HG03457 (cell line): ENCODE measurements around the gene PEX16.
A peak's percentile ranks its signal among the peaks of the same experiment; 100 is the strongest.

Experiments used
- ATAC-seq: cut with Tn5 transposase; IDR thresholded peaks from one replicate; pipeline ENCODE4 v1.9.1; 2021; ENCODE audit warnings: moderate number of reproducible peaks; ENCODE audit not compliant: unreplicated experiment

Gene PEX16

GRCh38 chr11:45917623-45918330 lies at the start of gene PEX16:
Gene PEX16 (minus strand): TSS chr11:45917877. CDS start chr11:45917811, 66 bp downstream.
- ATAC-seq, result peak; percentile 71

DNA sequence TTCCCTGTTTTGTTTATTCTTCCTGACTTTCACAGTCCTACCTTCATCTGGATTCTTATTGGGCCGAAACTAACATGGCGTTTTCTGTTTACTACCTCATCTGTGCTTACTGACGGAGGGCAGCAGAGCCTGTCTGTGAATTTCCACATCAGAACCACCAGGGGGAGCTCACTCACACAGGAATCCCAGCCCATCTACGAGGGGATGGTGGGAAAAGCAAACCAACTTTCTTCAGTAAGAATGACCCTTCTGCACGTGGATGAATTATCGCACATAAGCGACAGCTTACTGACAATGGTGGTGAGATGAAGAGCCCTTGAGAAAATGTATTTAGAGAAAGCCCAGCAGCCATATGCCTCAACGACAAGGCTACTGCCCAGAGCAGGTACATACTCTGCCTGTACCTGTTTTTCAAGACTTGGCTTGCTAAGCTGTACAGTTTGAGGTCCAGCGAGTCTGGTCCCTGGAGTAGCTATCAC lies 47.3 kb upstream of the PEX16 start:
- no peak for ATAC-seq

DNA sequence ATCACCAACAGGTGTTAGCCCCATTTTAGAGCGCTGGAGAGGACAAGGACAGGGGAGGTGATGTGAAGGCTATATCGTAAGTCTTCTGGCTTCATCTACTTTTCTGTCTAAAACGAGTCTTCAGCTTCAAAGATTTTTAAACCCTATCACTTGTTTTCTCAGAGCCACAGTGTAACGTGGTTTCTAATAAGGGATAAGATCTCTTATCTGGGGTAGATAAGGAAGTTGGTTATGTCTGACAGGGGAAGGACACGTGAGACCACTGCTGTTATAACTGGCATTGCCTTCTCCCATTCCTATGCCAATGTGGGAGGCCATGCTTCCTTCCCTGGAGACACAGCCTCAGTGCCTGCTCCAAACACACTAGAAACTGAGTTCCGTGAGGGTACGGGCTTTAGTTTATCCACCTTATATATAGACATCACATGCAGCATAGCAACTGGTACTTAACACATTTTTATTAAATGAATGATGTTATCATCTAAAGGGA lies 44.1 kb upstream of the PEX16 start:
- ATAC-seq, result no peak

DNA sequence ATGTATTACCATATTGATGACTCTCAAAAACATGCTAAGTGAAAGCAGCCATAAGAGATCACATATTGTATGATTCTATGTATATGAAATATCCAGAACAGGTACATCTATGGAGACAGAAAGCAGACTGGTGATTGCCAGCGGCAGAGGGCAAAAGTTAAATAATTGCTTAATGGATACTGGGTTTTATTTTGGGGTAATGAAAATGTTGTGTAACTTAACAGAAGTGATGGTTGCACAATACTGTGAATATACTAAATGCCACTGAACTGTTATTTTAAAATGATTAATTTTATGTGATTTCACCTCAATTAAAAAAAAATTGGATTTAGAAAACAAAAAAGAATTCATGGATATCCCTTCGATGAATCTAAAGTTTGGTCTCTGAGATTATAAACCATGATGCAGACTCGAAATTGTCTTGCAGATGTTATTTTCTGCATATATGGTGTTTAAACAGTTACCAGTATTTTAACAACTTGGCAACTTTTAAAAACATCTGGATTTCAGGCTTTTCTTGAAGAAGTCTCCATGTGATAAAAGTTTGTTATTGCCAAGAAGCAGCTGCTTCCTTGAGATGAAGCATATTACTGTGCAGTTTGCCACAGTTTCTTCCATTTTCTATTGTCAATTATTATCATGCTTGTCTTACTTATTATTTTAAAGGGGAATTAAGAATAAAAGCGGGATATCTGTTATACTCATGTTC lies 42.9 kb upstream of the PEX16 start:
- no peak for ATAC-seq

DNA sequence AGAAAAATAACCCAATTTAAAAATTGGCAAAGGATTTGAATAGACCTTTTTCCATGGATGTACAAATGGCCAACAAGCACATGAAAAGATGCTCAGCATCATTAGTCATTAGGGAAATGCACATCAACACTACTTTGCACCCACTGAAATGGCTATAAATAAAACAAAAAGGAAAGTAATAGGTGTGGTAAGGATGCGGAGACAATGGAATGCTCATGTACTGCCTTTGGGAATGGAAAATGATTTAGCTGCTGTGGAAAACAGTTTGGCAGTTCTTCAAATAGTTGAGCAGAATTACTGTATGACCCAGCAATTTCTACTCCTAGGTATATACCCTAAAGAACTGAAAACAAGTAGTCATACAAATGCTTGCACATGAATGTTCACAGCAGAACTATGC lies 42.2 kb upstream of the PEX16 start:
- no peak for ATAC-seq

DNA sequence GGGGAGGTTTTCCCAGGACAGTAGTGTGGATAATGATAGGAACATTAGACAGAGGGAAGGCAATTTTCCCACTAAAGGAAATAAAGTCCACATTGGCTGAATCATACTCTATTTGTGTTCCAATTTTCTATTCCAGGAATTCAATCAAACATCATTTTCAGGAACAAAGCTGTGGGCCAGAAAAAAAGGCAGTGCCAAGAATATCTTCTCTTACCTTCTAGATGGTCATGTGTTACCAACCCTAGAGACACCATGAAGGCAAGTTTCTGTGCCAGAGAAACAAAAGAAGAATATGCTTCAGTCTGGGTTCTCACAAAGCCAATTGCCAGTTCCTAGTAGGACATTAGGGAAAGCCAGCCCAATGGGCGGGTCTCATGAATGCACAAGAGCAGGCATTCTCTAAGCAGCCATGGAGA lies 32.3 kb upstream of the PEX16 start:
- ATAC-seq, result no peak

- no peak for ATAC-seq
Observed at GRCh38 chr11:45948356-45948755, 30.7 kb upstream of the PEX16 start.

- no peak for ATAC-seq
Observed at GRCh38 chr11:45947885-45948284, 30.2 kb upstream of the PEX16 start.

GRCh38 chr11:45945397-45945999 lies 27.8 kb upstream of the PEX16 start:
- no peak for ATAC-seq

DNA sequence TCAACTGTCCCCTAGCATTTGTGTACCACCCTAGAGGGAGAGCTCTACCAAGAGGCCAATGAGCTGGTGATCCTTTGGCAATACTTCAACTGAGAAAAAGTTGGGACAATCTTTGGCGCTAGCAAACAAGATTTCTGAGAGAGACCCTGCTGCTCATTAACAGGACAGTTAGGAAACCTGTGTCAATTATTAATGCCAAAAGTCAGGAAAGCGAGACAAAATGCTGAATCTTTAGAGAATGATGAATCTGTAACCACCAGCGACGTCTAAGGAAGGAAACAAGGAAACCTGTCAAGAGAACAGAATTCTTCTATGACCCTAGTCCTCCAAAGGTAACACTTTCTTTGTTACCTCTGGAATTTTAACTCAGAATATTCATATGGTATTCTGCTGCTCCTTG lies 24.7 kb upstream of the PEX16 start:
- no peak for ATAC-seq

DNA sequence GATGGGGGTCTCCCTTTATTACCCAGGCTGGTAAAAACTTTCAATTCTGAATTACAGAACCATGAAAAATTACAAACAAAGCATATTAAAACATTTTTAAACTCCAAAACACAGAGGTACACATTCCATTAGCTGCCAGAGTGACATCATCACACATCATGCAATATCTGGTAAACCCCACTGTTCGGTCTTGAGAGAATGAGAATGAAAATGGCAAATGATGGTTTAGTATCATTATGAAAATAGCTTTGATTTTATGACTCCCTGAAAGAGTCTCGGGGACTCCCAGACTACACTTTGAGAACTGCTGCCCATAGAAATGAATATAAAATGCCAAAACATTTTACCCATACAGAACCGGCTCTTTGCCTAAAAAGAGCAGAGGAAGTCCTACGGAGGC lies 23.6 kb upstream of the PEX16 start:
- no peak for ATAC-seq

GRCh38 chr11:45939836-45940235 lies 22.2 kb upstream of the PEX16 start:
- no peak for ATAC-seq

DNA sequence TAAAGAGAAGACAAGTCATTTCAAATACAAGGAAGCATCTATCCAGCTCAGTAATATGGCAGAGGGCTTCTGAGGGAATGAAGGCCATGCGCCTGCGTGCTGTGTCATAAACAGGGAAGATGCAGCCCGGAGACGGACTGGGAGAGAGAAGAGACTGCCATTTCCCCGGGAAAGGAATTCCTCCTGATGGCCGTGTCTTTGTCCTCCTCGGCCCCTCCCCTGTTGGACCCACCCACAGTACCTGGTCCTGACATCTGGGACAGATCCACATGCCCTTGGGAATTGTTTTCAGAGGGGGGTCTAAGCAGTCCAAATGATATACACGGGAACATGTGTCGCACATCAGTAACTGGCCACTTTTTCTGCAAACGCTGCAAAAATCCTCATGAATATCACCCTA lies 20.2 kb upstream of the PEX16 start:
- ATAC-seq, result no peak

DNA sequence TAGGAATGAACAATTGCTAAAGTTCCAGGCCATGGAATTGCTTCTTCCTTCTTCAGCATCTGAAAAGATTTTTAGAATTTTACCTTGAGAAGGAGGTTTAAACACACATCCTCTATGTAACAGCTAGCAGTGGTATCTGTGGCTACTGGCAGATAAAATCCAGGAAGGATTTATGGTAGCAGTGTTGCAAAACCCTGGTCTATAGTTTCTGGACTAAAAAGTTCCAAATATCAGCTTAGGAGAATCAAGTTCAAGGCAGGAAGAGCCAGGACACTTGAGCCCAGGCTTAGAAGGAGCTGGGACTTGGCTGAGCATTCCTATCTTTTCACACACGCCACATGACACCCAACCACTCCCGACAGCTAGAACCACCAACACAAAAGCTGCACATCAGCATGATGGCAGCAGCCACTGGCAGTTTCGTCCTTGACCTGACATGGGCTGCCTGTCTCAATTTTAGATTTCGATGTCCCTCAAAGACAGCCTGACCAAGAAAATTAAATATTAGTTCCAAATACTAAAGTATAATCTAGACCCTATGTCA lies 18.9 kb upstream of the PEX16 start:
- no peak for ATAC-seq

DNA sequence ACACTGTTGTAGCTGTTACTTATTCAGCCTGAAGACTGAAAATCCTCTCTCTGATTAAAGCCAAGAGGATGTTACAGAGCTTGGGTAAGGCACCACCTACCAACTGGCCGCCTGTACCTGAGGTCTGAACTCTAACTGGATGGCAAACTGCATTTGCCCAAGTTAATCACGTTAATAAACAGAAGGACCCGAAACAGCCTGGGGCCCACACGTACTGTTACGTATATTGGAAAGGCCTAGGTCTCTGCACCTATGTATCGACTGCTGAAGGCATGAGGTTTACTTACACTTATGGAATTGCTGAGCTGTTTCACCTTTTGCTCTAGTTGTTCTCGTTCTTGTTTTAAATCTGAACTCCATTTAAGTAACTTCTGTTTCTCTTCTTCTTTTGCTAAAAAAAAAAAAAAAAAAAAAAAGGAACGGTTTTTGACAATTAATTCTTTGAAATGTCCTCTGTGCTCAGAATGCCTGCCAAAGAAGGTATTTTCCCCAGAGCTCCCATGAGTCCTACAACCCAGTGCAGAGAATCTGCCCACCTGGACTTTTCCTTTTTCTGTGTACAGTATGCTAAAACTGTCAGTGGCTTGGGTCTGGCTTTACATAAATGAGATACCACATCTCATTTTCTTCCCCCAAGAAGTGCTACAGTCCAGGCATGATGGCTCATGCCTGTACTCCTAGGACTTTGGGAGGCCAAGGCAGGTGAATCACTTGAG lies 17.8 kb upstream of the PEX16 start:
- no peak for ATAC-seq

DNA sequence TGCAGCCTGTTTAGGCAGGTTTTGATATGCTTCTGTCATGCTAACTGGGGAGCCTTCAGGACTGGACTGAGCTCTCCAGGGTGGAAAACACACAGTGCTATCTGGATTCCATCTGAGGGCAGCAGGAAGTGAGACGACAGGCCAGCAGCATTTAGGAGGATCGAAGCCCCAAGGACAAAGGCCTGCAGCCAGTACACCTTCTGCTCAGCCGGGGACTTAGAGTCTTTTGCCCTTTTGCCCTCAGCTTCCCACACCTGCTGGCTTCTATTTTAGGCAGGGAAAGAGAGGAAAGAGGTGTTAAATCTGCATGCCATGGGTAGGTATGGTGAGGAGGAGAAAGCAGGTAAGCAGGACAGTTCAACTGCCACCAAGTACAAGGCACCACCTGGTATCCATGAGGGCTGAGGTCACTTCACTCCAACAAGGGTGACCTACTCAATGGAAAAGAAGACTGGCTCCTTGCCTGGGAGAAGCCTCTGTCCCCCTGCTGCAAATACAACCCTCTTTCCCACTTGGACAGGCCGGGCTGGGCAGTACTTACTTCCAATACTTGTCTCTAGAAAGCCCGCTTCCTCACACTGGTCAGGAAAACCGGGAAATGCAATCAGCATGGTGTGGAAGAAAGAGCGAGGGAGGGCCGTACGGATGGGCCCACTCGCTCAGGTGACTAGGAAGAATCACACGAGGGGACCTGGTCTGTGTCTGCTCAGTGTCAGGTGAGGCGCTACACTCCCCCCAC lies 17.1 kb upstream of the PEX16 start:
- no peak for ATAC-seq

DNA sequence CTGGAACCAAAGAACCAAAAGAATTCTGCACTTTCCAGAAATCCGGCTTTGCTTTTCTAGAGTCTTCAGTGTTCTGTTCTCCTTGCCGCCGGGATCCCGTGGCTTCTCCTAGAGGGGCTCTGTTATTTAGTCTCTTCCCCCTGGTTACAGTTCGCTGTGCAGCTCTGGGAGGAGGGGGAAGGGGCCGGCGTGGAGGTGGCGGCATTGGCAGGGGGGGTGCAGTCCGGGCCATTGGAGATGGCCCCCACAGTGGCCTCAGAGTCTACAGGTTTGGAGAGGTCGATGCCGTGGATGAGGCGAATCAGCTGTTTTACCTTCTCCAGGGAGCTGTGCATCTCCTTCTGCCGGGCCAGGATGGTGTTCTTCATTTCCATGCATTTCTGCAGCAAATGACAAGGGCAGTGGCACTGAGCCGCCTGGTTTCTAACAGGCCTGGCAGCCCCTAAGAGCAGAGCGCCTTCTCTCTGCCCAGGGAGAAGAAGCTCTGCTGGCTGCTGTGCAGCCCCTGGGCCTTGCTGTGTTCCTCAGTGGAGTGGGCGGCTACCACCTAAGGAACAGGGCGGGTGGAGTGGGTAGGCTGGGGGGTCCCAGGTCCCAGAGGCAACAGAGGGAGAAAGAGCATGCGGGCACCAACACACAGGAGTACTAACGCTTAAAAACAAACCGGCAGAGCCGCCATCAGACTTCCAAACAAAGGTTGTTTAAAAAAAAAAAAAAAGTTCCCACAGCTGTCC lies 16.3 kb upstream of the PEX16 start:
- no peak for ATAC-seq

DNA sequence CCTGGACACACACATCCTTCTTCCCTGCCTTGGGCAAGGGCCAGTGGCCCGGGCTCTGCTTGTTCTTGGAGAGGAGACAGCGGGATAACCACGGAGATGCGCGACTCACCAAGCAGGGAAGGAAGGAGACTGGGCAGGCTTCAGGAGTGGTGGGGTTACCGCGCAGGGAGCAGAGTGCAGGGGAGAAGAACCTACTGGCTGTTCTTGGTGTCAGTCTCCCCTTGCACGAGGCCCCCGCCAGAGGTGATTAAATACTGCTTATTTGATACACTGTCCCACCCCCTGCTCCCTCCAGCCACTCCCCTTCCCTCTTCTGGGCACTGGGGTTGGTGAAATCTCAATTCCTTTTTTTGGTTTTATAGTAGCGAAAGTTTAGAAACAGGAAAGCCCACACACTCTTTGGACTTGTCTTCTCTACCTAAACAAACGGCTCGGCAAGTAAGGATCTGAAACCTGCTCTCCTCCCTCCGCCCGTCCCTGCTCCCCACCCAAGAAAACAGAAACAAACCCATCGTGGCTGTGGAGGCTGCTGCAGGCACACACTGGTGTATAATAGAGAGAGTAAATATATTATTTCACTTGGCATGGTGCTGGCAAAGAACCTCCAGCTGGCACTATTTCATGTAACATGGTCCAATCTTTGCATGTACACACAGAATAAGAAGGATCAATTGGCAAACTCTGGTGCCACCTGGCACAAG lies 15.6 kb upstream of the PEX16 start:
- no peak for ATAC-seq

GRCh38 chr11:45932217-45932616 lies 14.5 kb upstream of the PEX16 start:
- no peak for ATAC-seq
